SK-N-SH treated with all-trans-retinoic acid at 6 μM for 48 hours (cell line): ENCODE measurements around the gene SIGLEC9.

Source experiments
- BACH2 ChIP-seq: fragments of 250-450 bp; sonication (Bioruptor Pico); IDR thresholded peaks from 2 replicates; pipeline ENCODE4 v1.9.0; 2021; ENCODE audit warnings: mild to moderate bottlenecking, borderline replicate concordance
- TOX ChIP-seq: fragments of 250-450 bp; sonication (Bioruptor Pico); IDR thresholded peaks from 2 replicates; pipeline ENCODE4 v1.8.0; 2021; ENCODE audit warnings: mild to moderate bottlenecking, moderate library complexity, borderline replicate concordance
- ZC3H10 ChIP-seq: fragments of 250-450 bp; sonication (Bioruptor Pico); IDR thresholded peaks from 2 replicates; pipeline ENCODE4 v1.5.1; 2021; ENCODE audit warnings: mild to moderate bottlenecking, moderate library complexity
- ZNF565 ChIP-seq: fragments of 450-650 bp; formaldehyde crosslinking; conservative IDR thresholded peaks from 2 replicates; pipeline ENCODE4 v1.5.0; 2020; ENCODE audit warnings: low read depth, mild to moderate bottlenecking, moderate library complexity
- TF ChIP-seq, protein P1 (sequence below): fragments of 250-450 bp; sonication (Bioruptor Pico); IDR thresholded peaks from 2 replicates; pipeline ENCODE4 v1.8.0; 2020; ENCODE audit warnings: mild to moderate bottlenecking, moderate library complexity, borderline replicate concordance
- TF ChIP-seq, protein P2 (sequence below): fragments of 250-450 bp; sonication (Bioruptor Pico); IDR thresholded peaks from 2 replicates; pipeline ENCODE4 v1.5.0; 2020; ENCODE audit warnings: mild to moderate bottlenecking, moderate library complexity

- TF ChIP-seq, protein P1, sequence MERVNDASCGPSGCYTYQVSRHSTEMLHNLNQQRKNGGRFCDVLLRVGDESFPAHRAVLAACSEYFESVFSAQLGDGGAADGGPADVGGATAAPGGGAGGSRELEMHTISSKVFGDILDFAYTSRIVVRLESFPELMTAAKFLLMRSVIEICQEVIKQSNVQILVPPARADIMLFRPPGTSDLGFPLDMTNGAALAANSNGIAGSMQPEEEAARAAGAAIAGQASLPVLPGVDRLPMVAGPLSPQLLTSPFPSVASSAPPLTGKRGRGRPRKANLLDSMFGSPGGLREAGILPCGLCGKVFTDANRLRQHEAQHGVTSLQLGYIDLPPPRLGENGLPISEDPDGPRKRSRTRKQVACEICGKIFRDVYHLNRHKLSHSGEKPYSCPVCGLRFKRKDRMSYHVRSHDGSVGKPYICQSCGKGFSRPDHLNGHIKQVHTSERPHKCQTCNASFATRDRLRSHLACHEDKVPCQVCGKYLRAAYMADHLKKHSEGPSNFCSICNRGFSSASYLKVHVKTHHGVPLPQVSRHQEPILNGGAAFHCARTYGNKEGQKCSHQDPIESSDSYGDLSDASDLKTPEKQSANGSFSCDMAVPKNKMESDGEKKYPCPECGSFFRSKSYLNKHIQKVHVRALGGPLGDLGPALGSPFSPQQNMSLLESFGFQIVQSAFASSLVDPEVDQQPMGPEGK (CRISPR knock-in tag) = no peak
- TF ChIP-seq ZNF565 (no peak), TOX (no peak), BACH2 (CRISPR knock-in tag) (no peak), ZC3H10 (CRISPR knock-in tag) (no peak)
- TF ChIP-seq, protein P2, sequence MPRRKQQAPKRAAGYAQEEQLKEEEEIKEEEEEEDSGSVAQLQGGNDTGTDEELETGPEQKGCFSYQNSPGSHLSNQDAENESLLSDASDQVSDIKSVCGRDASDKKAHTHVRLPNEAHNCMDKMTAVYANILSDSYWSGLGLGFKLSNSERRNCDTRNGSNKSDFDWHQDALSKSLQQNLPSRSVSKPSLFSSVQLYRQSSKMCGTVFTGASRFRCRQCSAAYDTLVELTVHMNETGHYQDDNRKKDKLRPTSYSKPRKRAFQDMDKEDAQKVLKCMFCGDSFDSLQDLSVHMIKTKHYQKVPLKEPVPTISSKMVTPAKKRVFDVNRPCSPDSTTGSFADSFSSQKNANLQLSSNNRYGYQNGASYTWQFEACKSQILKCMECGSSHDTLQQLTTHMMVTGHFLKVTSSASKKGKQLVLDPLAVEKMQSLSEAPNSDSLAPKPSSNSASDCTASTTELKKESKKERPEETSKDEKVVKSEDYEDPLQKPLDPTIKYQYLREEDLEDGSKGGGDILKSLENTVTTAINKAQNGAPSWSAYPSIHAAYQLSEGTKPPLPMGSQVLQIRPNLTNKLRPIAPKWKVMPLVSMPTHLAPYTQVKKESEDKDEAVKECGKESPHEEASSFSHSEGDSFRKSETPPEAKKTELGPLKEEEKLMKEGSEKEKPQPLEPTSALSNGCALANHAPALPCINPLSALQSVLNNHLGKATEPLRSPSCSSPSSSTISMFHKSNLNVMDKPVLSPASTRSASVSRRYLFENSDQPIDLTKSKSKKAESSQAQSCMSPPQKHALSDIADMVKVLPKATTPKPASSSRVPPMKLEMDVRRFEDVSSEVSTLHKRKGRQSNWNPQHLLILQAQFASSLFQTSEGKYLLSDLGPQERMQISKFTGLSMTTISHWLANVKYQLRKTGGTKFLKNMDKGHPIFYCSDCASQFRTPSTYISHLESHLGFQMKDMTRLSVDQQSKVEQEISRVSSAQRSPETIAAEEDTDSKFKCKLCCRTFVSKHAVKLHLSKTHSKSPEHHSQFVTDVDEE = no peak
Observed at GRCh38 chr19:51140441-51140840, 15.7 kb downstream of the SIGLEC9 start.
